Aorta (tissue), 5 donors: ENCODE data around the gene SMIM10. TPM values are rescaled to one million over a fixed set of nuclear protein-coding genes. Genes with fewer than 3 reads are reported as not detected.
"Not testable (repeated sequence)": the region's sequence is repeated elsewhere in the genome, so short reads cannot be mapped to it uniquely, and the experiment has no call there.

Source experiments
- ATAC-seq: fragments of 200-7000 bp; cut with Tn5 transposase; one replicate; pipeline ENCODE4 v1.9.1; 2022; ENCODE audit warnings: moderate library complexity; ENCODE audit not compliant: low FRiP score
- DNase-seq, 2 donors: peaks; one replicate each; pipeline ENCODE4 v3.0.0-alpha.2; 2020
- H3K27ac ChIP-seq, 2 donors: one replicate each; pipeline ENCODE4 v1.5.1; 2013; ENCODE audit warnings: low read length in 2 of 2, mild to moderate bottlenecking in 2 of 2, moderate library complexity in 2 of 2, control low read depth in 1 of 2, inconsistent platforms in 1 of 2, low read depth in 1 of 2
- H3K27me3 ChIP-seq, 2 donors: one replicate each; pipeline ENCODE4 v1.6.1; 2013; ENCODE audit warnings: control low read depth in 1 of 2, low read length in 1 of 2, mild to moderate bottlenecking in 1 of 2, moderate library complexity in 1 of 2; ENCODE audit not compliant: insufficient read depth in 2 of 2, control insufficient read depth in 1 of 2
- H3K36me3 ChIP-seq, 2 donors: one replicate each; pipeline ENCODE4 v1.6.1; 2013; ENCODE audit warnings: control low read depth in 1 of 2, low read length in 1 of 2, mild to moderate bottlenecking in 1 of 2; ENCODE audit not compliant: insufficient read depth in 2 of 2, control insufficient read depth in 1 of 2
- H3K4me1 ChIP-seq, 2 donors: one replicate each; pipeline ENCODE4 v1.6.1; 2013; ENCODE audit warnings: low read length in 2 of 2, control low read depth in 1 of 2, mild to moderate bottlenecking in 1 of 2, moderate library complexity in 1 of 2; ENCODE audit not compliant: insufficient read depth in 2 of 2, control insufficient read depth in 1 of 2
- H3K4me3 ChIP-seq, 2 donors: one replicate each; pipeline ENCODE4 v1.5.1; 2013; ENCODE audit warnings: low read length in 2 of 2, control low read depth in 1 of 2, mild to moderate bottlenecking in 1 of 2
- H3K9me3 ChIP-seq: one replicate; pipeline ENCODE4 v1.6.1; 2013; ENCODE audit warnings: mild to moderate bottlenecking, low read length; ENCODE audit not compliant: control insufficient read depth
- WGBS, 2 donors: extraction: QIAGEN DNeasy Blood & Tissue Kit; methylation state at CpG; one replicate each; pipeline ENCODE4 v1.1.7; 2013; 5-methylcytosine and 5-hydroxymethylcytosine counted together
- intact Hi-C, 2 donors: fragments of 100-400 bp; cut with DNase I; formaldehyde crosslinking; loops; one replicate each; pipeline versions ENCODE4 v1.14.2 to v1.15.0; 2022
- polyA plus RNA-seq, 2 donors: library from polyadenylated mRNA; stranded (reverse); fragments of 200-250 nt; gene quantifications; one replicate each; pipeline ENCODE4 v1.2.3, GENCODE V29; 2013
- total RNA-seq, 2 donors: library from RNA; stranded (reverse); fragmentation: NEBNext Ultra II Directional; extraction: Animal tissue kit (Norgen Biotek cat#: 25700); gene quantifications; one replicate each; pipeline ENCODE4 v1.2.1, GENCODE V29; 2021
- donor health status: healthy with polysubstance abuse.
- donor health status: Bipolar disorder and iron deficiency.
- donor health status: DM: no; HTN: no; CAD: no.
- donor health status: DM: no; HTN: no; CAD: no.
- donor health status: DM: yes; HTN: yes; CAD: no.

Gene SMIM10
- total and polyA plus RNA-seq, 4 donors = 11.8 to 85.4 (median 22.7) TPM

DNA sequence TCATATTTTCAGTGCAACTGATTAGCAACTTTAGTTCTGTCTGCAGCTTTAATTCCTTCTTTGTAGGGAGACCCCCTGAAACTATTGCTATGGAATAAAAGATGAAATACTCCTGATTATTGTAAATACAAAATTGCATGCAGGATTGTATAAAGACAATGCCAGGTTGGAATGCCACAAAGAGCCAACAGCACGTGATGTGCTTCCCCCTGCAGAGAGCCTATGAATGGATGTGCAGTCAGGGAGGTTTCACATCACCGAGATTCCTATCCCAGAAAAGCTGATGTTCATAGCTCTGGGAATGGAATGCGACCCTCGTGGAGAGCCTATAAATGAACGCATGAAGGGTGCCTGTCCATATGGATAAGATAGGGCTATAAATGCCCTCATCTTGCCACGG lies 33.0 kb downstream of the SMIM10 start:
- H3K27ac ChIP-seq, H3K4me1 ChIP-seq, H3K36me3 ChIP-seq, intact Hi-C loops, H3K9me3 ChIP-seq, DNase-seq, H3K27me3 ChIP-seq, ATAC-seq, H3K4me3 ChIP-seq: not testable (repeated sequence)
- 58 to 89% methylated on average over 6 of the region's 6 CpGs for WGBS, 2 donors

DNA sequence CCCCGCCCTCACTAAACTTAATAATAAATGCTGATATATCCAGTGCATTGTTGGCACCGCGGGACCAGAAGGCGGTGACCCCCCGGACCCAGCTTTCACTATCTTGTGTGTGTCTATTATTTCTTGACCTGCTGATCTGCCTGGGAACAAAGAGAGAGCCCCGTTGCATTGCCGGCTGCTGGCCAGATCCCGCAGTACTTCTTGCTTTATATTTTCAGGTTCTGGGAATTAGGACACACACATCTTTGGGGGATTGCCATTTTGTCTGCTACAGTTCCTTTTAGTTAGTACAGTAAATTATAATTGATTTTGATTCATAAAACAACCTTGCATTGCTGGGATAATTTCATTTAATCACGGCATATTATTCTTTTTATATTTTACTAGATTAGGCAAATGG lies 33.7 kb downstream of the SMIM10 start:
- Histone ChIP-seq H3K4me3 (no peak overlapping the region), H3K9me3 (no peaks in the 10 kb centered on the region), H3K27me3 (no peaks in the 10 kb centered on the region), H3K36me3 (no peaks in the 10 kb centered on the region), H3K4me1 (no peaks in the 10 kb centered on the region), H3K27ac (no peak overlapping the region)
- DNase-seq (no peak), ATAC-seq (no peak)
- WGBS, 2 donors = 78 to 79% methylated on average over 9 of the region's 9 CpGs
- intact Hi-C loops = no loop called here

- H3K4me1 ChIP-seq, DNase-seq, H3K4me3 ChIP-seq, H3K27me3 ChIP-seq, intact Hi-C loops, ATAC-seq, H3K9me3 ChIP-seq, H3K36me3 ChIP-seq, H3K27ac ChIP-seq: not testable (repeated sequence)
- WGBS, 2 donors = 89 to 91% methylated on average over 9 of the region's 9 CpGs
Observed at GRCh38 chrX:135030207-135030963, 39.6 kb downstream of the SMIM10 start.

DNA sequence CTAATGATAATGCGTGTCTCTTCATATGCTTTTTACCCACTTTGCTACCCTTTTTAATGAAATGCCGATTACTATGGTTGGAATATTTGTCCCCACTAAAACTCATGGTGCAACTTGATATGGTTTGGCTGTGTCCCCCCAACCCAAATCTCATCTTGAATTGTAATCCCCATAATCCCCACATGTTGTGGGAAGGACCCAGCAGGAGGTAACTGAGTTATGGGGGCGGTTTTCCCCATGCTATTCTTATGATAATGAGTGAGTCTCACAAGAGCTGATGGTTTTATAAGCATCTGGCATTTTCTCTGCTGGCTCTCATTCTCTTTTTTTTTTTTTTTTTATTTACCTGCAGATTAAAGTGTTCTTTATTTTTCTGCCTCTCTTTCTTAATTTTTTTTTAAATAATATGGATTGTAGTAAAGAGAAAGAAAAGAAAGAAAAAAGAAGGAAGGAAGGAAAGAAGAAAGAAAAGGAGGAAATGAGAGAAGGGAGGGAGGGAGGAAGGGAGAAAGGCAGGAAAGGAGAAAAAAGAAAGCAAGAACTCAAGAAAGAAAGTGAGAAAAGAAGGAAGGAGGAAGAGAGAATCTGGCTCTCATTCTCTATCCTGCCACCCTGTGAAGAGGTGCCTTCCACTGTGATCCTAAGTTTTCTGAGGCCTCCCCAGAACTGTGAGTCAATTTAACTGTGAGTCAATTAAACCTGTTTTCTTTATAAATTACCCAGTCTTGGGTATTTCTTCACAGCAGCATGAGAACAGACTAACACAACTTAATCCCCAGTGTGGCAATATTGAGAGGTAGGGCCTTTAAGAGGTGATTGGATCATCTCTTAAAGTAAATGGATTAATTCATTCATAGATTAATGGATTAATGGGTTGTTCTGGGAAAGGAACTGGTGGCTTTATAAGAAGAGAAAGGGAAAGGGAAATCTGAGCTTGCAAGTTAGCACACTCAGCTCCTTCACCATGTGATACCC lies 50.6 kb downstream of the SMIM10 start:
- DNase-seq, H3K4me3 ChIP-seq, ATAC-seq, H3K27ac ChIP-seq, H3K36me3 ChIP-seq, H3K27me3 ChIP-seq, H3K4me1 ChIP-seq, H3K9me3 ChIP-seq, intact Hi-C loops: not testable (repeated sequence)
- 65 to 92% methylated on average over 3 of the region's 3 CpGs for WGBS, 2 donors

Other genes with a start within 250 kb of the SMIM10 start
- gene PABIR2, start 193.8 kb upstream of the SMIM10 start, total RNA-seq = 10 to 100 TPM; 22.3 to 24.3 TPM
- 10 to 100 TPM; 21.3 to 29.1 TPM for gene PABIR2, start 193.8 kb upstream of the SMIM10 start, polyA plus RNA-seq
- gene MOSPD1, start 75.7 kb upstream of the SMIM10 start, total RNA-seq = 10 to 100 TPM in 1 of 2 donors, 1 to 10 TPM in 1; 9.1 to 10.5 TPM
- gene MOSPD1, start 75.7 kb upstream of the SMIM10 start, polyA plus RNA-seq = 10 to 100 TPM in 1 of 2 donors, 1 to 10 TPM in 1; 7.6 to 10.4 TPM
- gene RTL8B, start 31.6 kb downstream of the SMIM10 start, total RNA-seq = 10 to 100 TPM; 21.2 to 22.5 TPM
- 10 to 100 TPM; 14.3 to 20.3 TPM for gene RTL8B, start 31.6 kb downstream of the SMIM10 start, polyA plus RNA-seq
- gene RTL8C, start 41.4 kb downstream of the SMIM10 start, total RNA-seq = 100 to 1,000 TPM; 127 to 132 TPM
- 100 to 1,000 TPM; 136 to 248 TPM for gene RTL8C, start 41.4 kb downstream of the SMIM10 start, polyA plus RNA-seq
- gene RTL8A, start 61.1 kb downstream of the SMIM10 start, total RNA-seq = 10 to 100 TPM; 42.1 to 42.6 TPM
- gene RTL8A, start 61.1 kb downstream of the SMIM10 start, polyA plus RNA-seq = 100 to 1,000 TPM in 1 of 2 donors, 10 to 100 TPM in 1; 80.6 to 114 TPM
- gene SMIM10L2B, start 107.7 kb downstream of the SMIM10 start, total RNA-seq = 1 to 10 TPM; 3.2 to 3.4 TPM
- gene SMIM10L2B, start 107.7 kb downstream of the SMIM10 start, polyA plus RNA-seq = 1 to 10 TPM in 1 of 2 donors, under 1 TPM in 1; 0.75 to 2.0 TPM
- gene ETDB, start 129.5 kb downstream of the SMIM10 start, total RNA-seq = not detected
- gene ETDB, start 129.5 kb downstream of the SMIM10 start, polyA plus RNA-seq = not detected
- gene CT55, start 180.4 kb downstream of the SMIM10 start, total RNA-seq = not detected
- not detected for gene CT55, start 180.4 kb downstream of the SMIM10 start, polyA plus RNA-seq